Measurements from ENCODE around the gene EVA1C.

EVA1C gene

GRCh38 chr21:32456497-32456918 is 44.0 kb downstream of the EVA1C start:
- H3K36me3 ChIP-seq (replicated peaks in 1 of 2; ENCODE audit: control insufficient read depth in 2 of 2, insufficient read depth in 2 of 2, low read length in 2 of 2), result no peaks in the 10 kb centered on the region
- H3K4me1 ChIP-seq (ENCODE audit: control insufficient read depth in 2 of 2, insufficient read depth in 1 of 2, low read depth in 1 of 2, low read length in 2 of 2), result no peaks in the 10 kb centered on the region
- no peak overlapping the region for H3K27ac ChIP-seq (replicated peaks; ENCODE audit: low read length)
- no peak overlapping the region for H2AK5ac ChIP-seq (ENCODE audit: low read depth, low read length)
- H3K9me3 ChIP-seq (replicated peaks in 1 of 2; ENCODE audit: control insufficient read depth in 2 of 2, insufficient read depth in 1 of 2, low read depth in 1 of 2, low read length in 2 of 2), result peaks cover 0 to 7% of the 10 kb centered on the region in 2 donors
- no peak overlapping the region for H3K18ac ChIP-seq (ENCODE audit: low read length)
- H2BK15ac ChIP-seq (ENCODE audit: low read length), result no peak overlapping the region
- no peak overlapping the region for H3K23ac ChIP-seq (ENCODE audit: low read depth, low read length, poor library complexity)
- H4K91ac ChIP-seq (ENCODE audit: low read depth, low read length, poor library complexity), result no peak overlapping the region
- H2BK120ac ChIP-seq (ENCODE audit: low read depth, low read length), result no peak overlapping the region
- no CpG with 5 or more reads among the region's 6 CpGs for WGBS, 2 donors (ENCODE audit: extremely low coverage in 2 of 2, insufficient read length in 2 of 2, insufficient replicate concordance in 1 of 2)
- H3K79me1 ChIP-seq (ENCODE audit: low read depth, low read length), result no peaks in the 10 kb centered on the region
- H3K9ac ChIP-seq (ENCODE audit: low read depth, low read length, poor library complexity), result no peak overlapping the region
- H3K4me3 ChIP-seq (ENCODE audit: low read length in 2 of 2), result no peak overlapping the region
- H2AFZ ChIP-seq (ENCODE audit: low read length), result no peak overlapping the region
- H2BK12ac ChIP-seq (ENCODE audit: low read length), result no peak overlapping the region
- H3K14ac ChIP-seq (ENCODE audit: low read length), result no peak overlapping the region
- H3K27me3 ChIP-seq (ENCODE audit: control insufficient read depth in 3 of 3, insufficient read depth in 3 of 3, low read depth in 1 of 3, low read length in 3 of 3), result peaks cover 0 to 22% (median 0%) of the 10 kb centered on the region in 3 experiments
- H2BK5ac ChIP-seq (ENCODE audit: low read length), result no peak overlapping the region
- H4K8ac ChIP-seq (ENCODE audit: low read depth, low read length), result no peak overlapping the region
- no peak overlapping the region for H3K4me2 ChIP-seq (ENCODE audit: insufficient read depth, low read length, poor library complexity, severe bottlenecking)
- H3K4ac ChIP-seq (ENCODE audit: low read length), result no peak overlapping the region
- no peak for DNase-seq (ENCODE audit: low spot score)

GRCh38 chr21:32457360-32457840 is 44.9 kb downstream of the EVA1C start:
- Histone ChIP-seq H3K14ac (ENCODE audit: low read length) (no peak overlapping the region), H2BK5ac (ENCODE audit: low read length) (no peak overlapping the region), H3K18ac (ENCODE audit: low read length) (peak overlapping the region; percentile 15), H3K9ac (ENCODE audit: low read depth, low read length, poor library complexity) (no peak overlapping the region), H2BK12ac (ENCODE audit: low read length) (no peak overlapping the region), H4K91ac (ENCODE audit: low read depth, low read length, poor library complexity) (no peak overlapping the region), H3K23ac (ENCODE audit: low read depth, low read length, poor library complexity) (no peak overlapping the region), H3K4me1 (ENCODE audit: control insufficient read depth in 2 of 2, insufficient read depth in 1 of 2, low read depth in 1 of 2, low read length in 2 of 2) (no peaks in the 10 kb centered on the region), H2BK120ac (ENCODE audit: low read depth, low read length) (no peak overlapping the region), H2AK5ac (ENCODE audit: low read depth, low read length) (peak overlapping the region; percentile 22), H3K79me1 (ENCODE audit: low read depth, low read length) (no peaks in the 10 kb centered on the region), H4K8ac (ENCODE audit: low read depth, low read length) (no peak overlapping the region), H3K4me2 (ENCODE audit: insufficient read depth, low read length, poor library complexity, severe bottlenecking) (no peak overlapping the region), H2AFZ (ENCODE audit: low read length) (no peak overlapping the region), H3K27me3 (ENCODE audit: control insufficient read depth in 3 of 3, insufficient read depth in 3 of 3, low read depth in 1 of 3, low read length in 3 of 3) (peaks cover 0 to 22% (median 0%) of the 10 kb centered on the region in 3 experiments), H3K36me3 (replicated peaks in 1 of 2; ENCODE audit: control insufficient read depth in 2 of 2, insufficient read depth in 2 of 2, low read length in 2 of 2) (no peaks in the 10 kb centered on the region), H3K9me3 (replicated peaks in 1 of 2; ENCODE audit: control insufficient read depth in 2 of 2, insufficient read depth in 1 of 2, low read depth in 1 of 2, low read length in 2 of 2) (peaks cover 0 to 7% of the 10 kb centered on the region in 2 donors), H3K27ac (replicated peaks; ENCODE audit: low read length) (no peak overlapping the region), H3K4me3 (ENCODE audit: low read length in 2 of 2) (no peak overlapping the region), H3K4ac (ENCODE audit: low read length) (no peak overlapping the region), H2BK15ac (ENCODE audit: low read length) (no peak overlapping the region)
- WGBS, 2 donors (ENCODE audit: extremely low coverage in 2 of 2, insufficient read length in 2 of 2, insufficient replicate concordance in 1 of 2), result no CpG with 5 or more reads among the region's 9 CpGs
- no peak for DNase-seq (ENCODE audit: low spot score)

- Histone ChIP-seq H2BK5ac (ENCODE audit: low read length) (no peak overlapping the region), H3K18ac (ENCODE audit: low read length) (no peak overlapping the region), H2AK5ac (ENCODE audit: low read depth, low read length) (no peak overlapping the region), H3K27me3 (ENCODE audit: control insufficient read depth in 3 of 3, insufficient read depth in 3 of 3, low read depth in 1 of 3, low read length in 3 of 3) (peaks cover 0 to 22% (median 0%) of the 10 kb centered on the region in 3 experiments), H3K4ac (ENCODE audit: low read length) (no peak overlapping the region), H3K23ac (ENCODE audit: low read depth, low read length, poor library complexity) (no peak overlapping the region), H4K91ac (ENCODE audit: low read depth, low read length, poor library complexity) (no peak overlapping the region), H3K79me1 (ENCODE audit: low read depth, low read length) (no peaks in the 10 kb centered on the region), H2BK12ac (ENCODE audit: low read length) (no peak overlapping the region), H3K27ac (replicated peaks; ENCODE audit: low read length) (no peak overlapping the region), H2BK15ac (ENCODE audit: low read length) (no peak overlapping the region), H3K14ac (ENCODE audit: low read length) (no peak overlapping the region), H2AFZ (ENCODE audit: low read length) (no peak overlapping the region), H3K4me2 (ENCODE audit: insufficient read depth, low read length, poor library complexity, severe bottlenecking) (no peak overlapping the region), H2BK120ac (ENCODE audit: low read depth, low read length) (no peak overlapping the region), H3K4me3 (ENCODE audit: low read length in 2 of 2) (no peak overlapping the region), H3K4me1 (ENCODE audit: control insufficient read depth in 2 of 2, insufficient read depth in 1 of 2, low read depth in 1 of 2, low read length in 2 of 2) (no peaks in the 10 kb centered on the region), H3K36me3 (replicated peaks in 1 of 2; ENCODE audit: control insufficient read depth in 2 of 2, insufficient read depth in 2 of 2, low read length in 2 of 2) (no peaks in the 10 kb centered on the region), H3K9me3 (replicated peaks in 1 of 2; ENCODE audit: control insufficient read depth in 2 of 2, insufficient read depth in 1 of 2, low read depth in 1 of 2, low read length in 2 of 2) (peaks cover 0 to 7% of the 10 kb centered on the region in 2 donors), H4K8ac (ENCODE audit: low read depth, low read length) (no peak overlapping the region), H3K9ac (ENCODE audit: low read depth, low read length, poor library complexity) (no peak overlapping the region)
- no peak for DNase-seq (ENCODE audit: low spot score)
- WGBS, 2 donors (ENCODE audit: extremely low coverage in 2 of 2, insufficient read length in 2 of 2, insufficient replicate concordance in 1 of 2), result no CpG with 5 or more reads among the region's 6 CpGs
Measured at GRCh38 chr21:32457962-32458361, 45.5 kb downstream of the EVA1C start.

- no peak overlapping the region for H2BK12ac ChIP-seq (ENCODE audit: low read length)
- H4K8ac ChIP-seq (ENCODE audit: low read depth, low read length), result no peak overlapping the region
- H4K91ac ChIP-seq (ENCODE audit: low read depth, low read length, poor library complexity), result no peak overlapping the region
- H2AFZ ChIP-seq (ENCODE audit: low read length), result no peak overlapping the region
- H2BK5ac ChIP-seq (ENCODE audit: low read length), result no peak overlapping the region
- H3K14ac ChIP-seq (ENCODE audit: low read length), result no peak overlapping the region
- H3K4ac ChIP-seq (ENCODE audit: low read length), result no peak overlapping the region
- H3K79me1 ChIP-seq (ENCODE audit: low read depth, low read length), result no peaks in the 10 kb centered on the region
- no peaks in the 10 kb centered on the region for H3K4me1 ChIP-seq (ENCODE audit: control insufficient read depth in 2 of 2, insufficient read depth in 1 of 2, low read depth in 1 of 2, low read length in 2 of 2)
- no peaks in the 10 kb centered on the region for H3K36me3 ChIP-seq (replicated peaks in 1 of 2; ENCODE audit: control insufficient read depth in 2 of 2, insufficient read depth in 2 of 2, low read length in 2 of 2)
- no peak overlapping the region for H3K23ac ChIP-seq (ENCODE audit: low read depth, low read length, poor library complexity)
- H3K9me3 ChIP-seq (replicated peaks in 1 of 2; ENCODE audit: control insufficient read depth in 2 of 2, insufficient read depth in 1 of 2, low read depth in 1 of 2, low read length in 2 of 2), result peaks cover 0 to 7% of the 10 kb centered on the region in 2 donors
- no peak overlapping the region for H3K9ac ChIP-seq (ENCODE audit: low read depth, low read length, poor library complexity)
- H3K27me3 ChIP-seq (ENCODE audit: control insufficient read depth in 3 of 3, insufficient read depth in 3 of 3, low read depth in 1 of 3, low read length in 3 of 3), result peaks cover 0 to 19% (median 0%) of the 10 kb centered on the region in 3 experiments
- H3K18ac ChIP-seq (ENCODE audit: low read length), result no peak overlapping the region
- no peak overlapping the region for H2BK15ac ChIP-seq (ENCODE audit: low read length)
- H3K4me2 ChIP-seq (ENCODE audit: insufficient read depth, low read length, poor library complexity, severe bottlenecking), result no peak overlapping the region
- no peak for DNase-seq (ENCODE audit: low spot score)
- H3K4me3 ChIP-seq (ENCODE audit: low read length in 2 of 2), result no peak overlapping the region
- no peak overlapping the region for H3K27ac ChIP-seq (replicated peaks; ENCODE audit: low read length)
- H2BK120ac ChIP-seq (ENCODE audit: low read depth, low read length), result no peak overlapping the region
- no CpG with 5 or more reads among the region's 5 CpGs for WGBS, 2 donors (ENCODE audit: extremely low coverage in 2 of 2, insufficient read length in 2 of 2, insufficient replicate concordance in 1 of 2)
- no peak overlapping the region for H2AK5ac ChIP-seq (ENCODE audit: low read depth, low read length)
Measured at GRCh38 chr21:32459972-32460371, 47.5 kb downstream of the EVA1C start.
